ENCODE measurements around the gene SLC44A1. TPM values are rescaled to one million over a fixed set of nuclear protein-coding genes. Genes with fewer than 3 reads are reported as not detected.

SLC44A1 gene
- total and polyA plus RNA-seq, 10 of the 15 experiments (the other 5 are each of a cell fraction or from before 2014, with no cell fraction given) = 2.4 to 21.2 (median 12.4) TPM

- H3K79me2 ChIP-seq (ENCODE audit: control insufficient read depth, insufficient read depth, low read length) = no peaks in the 10 kb centered on the region
- TF ChIP-seq MXI1 (IDR thresholded peaks at IDR 0.05; ENCODE audit: low read depth, low read length) = no peak
- TF ChIP-seq SPI1 (IDR thresholded peaks at IDR 0.05; ENCODE audit: borderline replicate concordance, insufficient read depth, low read depth, low read length) = no peak
- TF ChIP-seq FOS (IDR thresholded peaks at IDR 0.05; ENCODE audit: borderline replicate concordance, extremely low read depth, insufficient read length) = no peak
- TF ChIP-seq MAX (IDR thresholded peaks at IDR 0.05; ENCODE audit: low read depth, low read length) = no peak
- no peak for TF ChIP-seq PKNOX1 (IDR thresholded peaks at IDR 0.05)
- TF ChIP-seq POLR2A (IDR thresholded peaks at IDR 0.05; ENCODE audit: low read depth, low read length) = no peak
- no peak for TF ChIP-seq NRF1 (conservative IDR thresholded peaks at IDR 0.05; ENCODE audit: low read depth, low read length)
- no peak for TF ChIP-seq HDAC2 (IDR thresholded peaks at IDR 0.05)
- TF ChIP-seq USF1 (IDR thresholded peaks at IDR 0.05; ENCODE audit: borderline replicate concordance, extremely low read length, insufficient read depth, low read depth, low read length) = no peak
- ChIA-PET POLR2A (no interaction called here), CTCF (no interaction called here), SMC1A (ENCODE audit: uncharacterized antibody, unreplicated experiment) (interaction anchor here (0.6 kb wide), 1 partner anchor 101 kb away, joined by 3 read pairs; no protein-coding TSS in a partner anchor), RAD21 (ENCODE audit: unreplicated experiment) (no interaction called here)
- in situ Hi-C loops (cut with MboI) = no loop called here
- no peaks in the 10 kb centered on the region for H3K4me1 ChIP-seq (ENCODE audit: control insufficient read depth, insufficient read depth, low read length)
- ATAC-seq = no peak
- H3K4me2 ChIP-seq (ENCODE audit: control insufficient read depth, insufficient read depth) = no peak overlapping the region
- no TSS peak for BruUV-seq (replicated peaks)
- H3K27ac ChIP-seq (ENCODE audit: control insufficient read depth, insufficient read depth) = no peak overlapping the region
- intact Hi-C loops (cut with micrococcal nuclease; ENCODE audit: unreplicated experiment) = no loop called here
- H3K27me3 ChIP-seq (replicated peaks in 1 of 2; ENCODE audit: control insufficient read depth in 2 of 2, insufficient read depth in 2 of 2, low read length in 1 of 2) = no peaks in the 10 kb centered on the region
- WGBS (ENCODE audit: insufficient coverage, insufficient replicate concordance, low lambda C conversion rate, missing lambda C conversion rate) = 6% methylated on average over 1 of the region's 1 CpG
- H3K36me3 ChIP-seq (ENCODE audit: control insufficient read depth in 2 of 2, insufficient read depth in 2 of 2, low read length in 1 of 2) = no peaks in the 10 kb centered on the region
- H3K9ac ChIP-seq (ENCODE audit: control insufficient read depth, insufficient read depth, low read length) = no peak overlapping the region
- no peak overlapping the region for H3K4me3 ChIP-seq
- DNase-seq (ENCODE audit: low read depth, low spot score) = no peak
- no peaks in the 10 kb centered on the region for H4K20me1 ChIP-seq (ENCODE audit: control insufficient read depth, insufficient read depth)
- FAIRE-seq = no peak
- peaks cover 5% of the 10 kb centered on the region; the same call in 2 of the 3 replicates for H3K9me3 ChIP-seq (replicated peaks; ENCODE audit: control insufficient read depth, insufficient read depth, low read length)
- no peak overlapping the region for H2AFZ ChIP-seq (ENCODE audit: control insufficient read depth, low read depth, low read length)
Observed at GRCh38 chr9:105219291-105219805, 25.1 kb upstream of the SLC44A1 start.

Measured in GM12878 (cell line).